ENCODE measurements around the gene SLFN11.
"Not testable (repeated sequence)": the region's sequence is repeated elsewhere in the genome, so short reads cannot be mapped to it uniquely, and the experiment has no call there.

SLFN11 gene

GRCh38 chr17:35337364-35337763, 36.1 kb downstream of the SLFN11 start:
- Histone ChIP-seq H3K4me3 (ENCODE audit: low read depth, low read length) (no peak overlapping the region), H3K4me1 (ENCODE audit: control insufficient read depth, insufficient read depth, low read length, unreplicated experiment) (no peaks in the 10 kb centered on the region), H3K27me3 (ENCODE audit: insufficient read depth, low read length) (peaks cover 52% of the 10 kb centered on the region), H2AFZ (ENCODE audit: low read length, unreplicated experiment) (no peak overlapping the region), H3K79me2 (ENCODE audit: control insufficient read depth, insufficient read depth, low read length, unreplicated experiment) (no peaks in the 10 kb centered on the region), H3K36me3 (ENCODE audit: insufficient read depth, low read length) (no peaks in the 10 kb centered on the region), H3K27ac (ENCODE audit: low read depth, low read length) (no peak overlapping the region)

GRCh38 chr17:35333578-35333977, 39.8 kb downstream of the SLFN11 start:
- H3K36me3 ChIP-seq (ENCODE audit: insufficient read depth, low read length); H3K79me2 ChIP-seq (ENCODE audit: control insufficient read depth, insufficient read depth, low read length, unreplicated experiment); H3K4me3 ChIP-seq (ENCODE audit: low read depth, low read length); H2AFZ ChIP-seq (ENCODE audit: low read length, unreplicated experiment); H3K4me1 ChIP-seq (ENCODE audit: control insufficient read depth, insufficient read depth, low read length, unreplicated experiment); H3K27ac ChIP-seq (ENCODE audit: low read depth, low read length): not testable (repeated sequence)
- peaks cover 65% of the 10 kb centered on the region for H3K27me3 ChIP-seq (ENCODE audit: insufficient read depth, low read length)

DNA sequence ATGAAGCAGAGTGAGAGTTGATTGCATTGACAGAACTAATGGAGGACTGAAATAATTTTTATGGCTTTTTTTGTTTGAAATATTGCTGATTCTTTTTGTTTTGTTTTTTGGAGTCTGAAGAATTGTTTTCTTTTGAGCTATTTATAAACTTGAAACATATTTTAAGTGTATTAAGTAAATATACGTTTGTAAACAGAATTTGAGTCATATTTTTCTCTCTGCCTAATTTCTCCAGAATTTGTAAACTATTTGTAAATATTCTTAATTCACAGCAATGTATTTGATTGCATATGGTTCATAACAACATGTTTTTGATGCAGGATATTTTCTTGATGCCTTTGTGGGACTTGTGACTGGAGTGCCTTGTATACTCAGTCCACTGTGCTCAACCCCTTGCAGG, 50.7 kb downstream of the SLFN11 start:
- Histone ChIP-seq H3K4me3 (ENCODE audit: low read depth, low read length) (no peak overlapping the region), H3K4me1 (ENCODE audit: control insufficient read depth, insufficient read depth, low read length, unreplicated experiment) (no peaks in the 10 kb centered on the region), H3K36me3 (ENCODE audit: insufficient read depth, low read length) (no peaks in the 10 kb centered on the region), H3K79me2 (ENCODE audit: control insufficient read depth, insufficient read depth, low read length, unreplicated experiment) (no peaks in the 10 kb centered on the region), H3K27me3 (ENCODE audit: insufficient read depth, low read length) (peaks cover 44% of the 10 kb centered on the region), H2AFZ (ENCODE audit: low read length, unreplicated experiment) (no peak overlapping the region), H3K27ac (ENCODE audit: low read depth, low read length) (no peak overlapping the region)

DNA sequence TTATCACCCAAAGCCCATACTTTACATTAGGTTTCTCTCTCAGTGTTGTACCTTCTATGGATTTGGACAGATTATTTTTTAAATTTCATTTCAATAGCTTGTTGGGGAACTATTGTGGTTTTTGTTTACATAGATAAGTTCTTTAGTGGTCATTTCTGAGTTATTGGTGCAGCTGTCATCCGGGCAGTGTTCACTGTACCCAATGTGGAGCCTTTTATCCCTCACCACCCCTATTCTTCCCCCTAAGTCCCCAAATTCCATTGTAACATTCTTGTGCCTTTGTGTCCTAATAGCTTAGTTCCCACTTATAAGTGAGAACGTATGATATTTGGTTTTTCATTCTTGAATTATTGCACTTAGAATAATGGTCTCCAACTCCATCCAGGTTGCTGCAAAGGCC, 57.5 kb downstream of the SLFN11 start:
- Histone ChIP-seq H2AFZ (ENCODE audit: low read length, unreplicated experiment) (no peak overlapping the region), H3K4me3 (ENCODE audit: low read depth, low read length) (no peak overlapping the region), H3K27me3 (ENCODE audit: insufficient read depth, low read length) (no peaks in the 10 kb centered on the region), H3K79me2 (ENCODE audit: control insufficient read depth, insufficient read depth, low read length, unreplicated experiment) (no peaks in the 10 kb centered on the region), H3K4me1 (ENCODE audit: control insufficient read depth, insufficient read depth, low read length, unreplicated experiment) (peaks cover 22% of the 10 kb centered on the region), H3K27ac (ENCODE audit: low read depth, low read length) (peak overlapping the region; percentile 24; the same call in 1 of the 2 replicates), H3K36me3 (ENCODE audit: insufficient read depth, low read length) (no peaks in the 10 kb centered on the region)

DNA sequence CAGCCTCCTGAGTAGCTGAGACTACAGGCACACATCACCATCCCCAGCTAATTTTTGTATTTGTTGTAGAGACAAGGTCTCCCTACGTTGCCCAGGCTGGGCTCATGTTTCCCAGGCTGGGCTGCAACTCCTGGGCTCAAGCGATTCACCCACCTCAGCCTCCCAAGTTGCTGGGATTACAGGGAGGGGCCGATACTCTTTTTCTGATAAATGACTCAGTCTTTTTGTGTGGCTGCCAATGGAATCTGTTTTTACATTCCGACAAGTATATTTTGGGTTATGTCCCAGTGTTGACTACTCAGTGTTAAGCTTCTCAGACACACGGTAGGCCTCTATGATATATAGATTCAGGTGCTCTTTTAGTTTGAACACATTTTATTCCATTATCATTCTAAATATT, 58.1 kb downstream of the SLFN11 start:
- Histone ChIP-seq H3K36me3 (ENCODE audit: insufficient read depth, low read length) (no peaks in the 10 kb centered on the region), H3K4me3 (ENCODE audit: low read depth, low read length) (no peak overlapping the region), H2AFZ (ENCODE audit: low read length, unreplicated experiment) (no peak overlapping the region), H3K27me3 (ENCODE audit: insufficient read depth, low read length) (no peaks in the 10 kb centered on the region), H3K27ac (ENCODE audit: low read depth, low read length) (peak overlapping the region; percentile 56; the same call in 1 of the 2 replicates), H3K4me1 (ENCODE audit: control insufficient read depth, insufficient read depth, low read length, unreplicated experiment) (peaks cover 22% of the 10 kb centered on the region), H3K79me2 (ENCODE audit: control insufficient read depth, insufficient read depth, low read length, unreplicated experiment) (no peaks in the 10 kb centered on the region)

- Histone ChIP-seq H3K27me3 (ENCODE audit: insufficient read depth, low read length) (no peaks in the 10 kb centered on the region), H3K4me3 (ENCODE audit: low read depth, low read length) (no peak overlapping the region), H3K4me1 (ENCODE audit: control insufficient read depth, insufficient read depth, low read length, unreplicated experiment) (peaks cover 22% of the 10 kb centered on the region), H3K79me2 (ENCODE audit: control insufficient read depth, insufficient read depth, low read length, unreplicated experiment) (no peaks in the 10 kb centered on the region), H3K27ac (ENCODE audit: low read depth, low read length) (peak overlapping the region; percentile 56; the same call in 1 of the 2 replicates), H2AFZ (ENCODE audit: low read length, unreplicated experiment) (no peak overlapping the region), H3K36me3 (ENCODE audit: insufficient read depth, low read length) (no peaks in the 10 kb centered on the region)
Observed at GRCh38 chr17:35314415-35315216, 58.8 kb downstream of the SLFN11 start.

- Histone ChIP-seq H3K4me3 (ENCODE audit: low read depth, low read length) (no peak overlapping the region), H3K4me1 (ENCODE audit: control insufficient read depth, insufficient read depth, low read length, unreplicated experiment) (peaks cover 22% of the 10 kb centered on the region), H2AFZ (ENCODE audit: low read length, unreplicated experiment) (no peak overlapping the region), H3K27ac (ENCODE audit: low read depth, low read length) (no peak overlapping the region), H3K27me3 (ENCODE audit: insufficient read depth, low read length) (no peaks in the 10 kb centered on the region), H3K36me3 (ENCODE audit: insufficient read depth, low read length) (no peaks in the 10 kb centered on the region), H3K79me2 (ENCODE audit: control insufficient read depth, insufficient read depth, low read length, unreplicated experiment) (no peaks in the 10 kb centered on the region)
Observed at GRCh38 chr17:35313875-35314409, 59.5 kb downstream of the SLFN11 start.

DNA sequence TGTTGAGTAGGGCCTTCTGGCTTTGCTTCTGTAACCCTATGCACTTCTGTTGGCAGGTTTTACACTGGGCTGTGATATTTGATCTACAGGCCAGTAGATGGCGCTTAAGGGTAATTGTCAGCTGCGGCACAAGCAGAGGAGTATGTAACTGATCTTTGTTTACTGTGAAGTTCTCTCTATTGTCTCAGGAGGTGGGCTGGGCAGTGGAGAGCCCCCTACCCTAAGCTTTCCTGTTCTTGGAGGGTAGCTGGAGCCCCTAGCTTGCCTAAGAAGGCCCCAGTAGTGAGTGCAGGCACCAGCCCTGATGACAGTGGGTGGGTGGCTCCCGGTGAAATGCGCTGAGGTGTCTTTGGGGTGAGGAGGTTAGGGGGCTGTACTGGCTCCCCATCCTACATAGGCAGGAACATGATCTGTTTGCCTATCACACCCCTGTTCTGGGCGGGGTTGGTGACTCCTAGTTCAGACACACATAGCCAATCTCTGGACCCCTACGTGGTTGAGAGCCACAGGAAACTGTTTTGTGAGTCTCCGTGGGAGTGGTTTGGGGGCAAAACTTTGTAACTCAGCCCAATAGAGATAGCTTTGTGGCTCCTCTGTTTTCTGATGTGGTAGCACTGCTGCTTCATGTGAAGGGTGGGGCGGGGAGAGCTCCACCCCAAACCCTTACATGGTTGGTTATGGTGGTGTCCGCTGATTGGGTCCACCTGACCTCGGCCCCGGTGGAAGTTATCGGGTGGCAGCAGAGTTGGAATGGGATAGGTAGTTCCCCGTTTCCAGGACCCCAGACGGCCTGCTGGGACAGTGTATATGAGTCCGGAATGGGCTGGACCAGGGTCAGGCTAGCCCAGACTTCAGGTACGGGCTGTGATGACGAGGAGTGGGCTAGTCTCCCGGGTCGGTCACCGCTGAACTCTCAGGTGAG, 60.4 kb downstream of the SLFN11 start:
- H3K4me1 ChIP-seq (ENCODE audit: control insufficient read depth, insufficient read depth, low read length, unreplicated experiment): peaks cover 22% of the 10 kb centered on the region
- no peaks in the 10 kb centered on the region for H3K27me3 ChIP-seq (ENCODE audit: insufficient read depth, low read length)
- H3K79me2 ChIP-seq (ENCODE audit: control insufficient read depth, insufficient read depth, low read length, unreplicated experiment): no peaks in the 10 kb centered on the region
- peak overlapping the region; percentile 54 for H3K4me3 ChIP-seq (ENCODE audit: low read depth, low read length)
- H2AFZ ChIP-seq (ENCODE audit: low read length, unreplicated experiment): peak overlapping the region; percentile 63
- H3K36me3 ChIP-seq (ENCODE audit: insufficient read depth, low read length): no peaks in the 10 kb centered on the region
- H3K27ac ChIP-seq (ENCODE audit: low read depth, low read length): no peak overlapping the region

DNA sequence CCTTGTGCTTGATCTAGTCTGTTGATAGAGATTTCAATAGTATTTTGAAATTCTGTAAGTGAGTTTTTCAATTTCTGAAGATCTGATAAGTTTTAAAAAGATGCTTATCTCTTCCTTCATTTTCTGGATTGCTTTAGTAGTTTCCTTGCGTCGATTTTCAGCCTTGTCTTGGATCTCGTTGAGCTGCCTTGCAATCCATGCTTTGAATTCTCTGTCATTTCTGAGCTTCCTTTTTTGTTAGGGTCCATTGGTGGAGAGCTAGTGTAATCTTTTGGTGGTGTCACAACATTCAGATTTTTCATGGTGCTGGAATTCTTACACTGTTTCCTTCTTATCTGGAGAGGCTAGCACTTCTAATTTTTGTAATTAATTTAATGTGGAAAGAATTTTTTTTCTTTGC, 61.1 kb downstream of the SLFN11 start:
- no peak overlapping the region for H3K27ac ChIP-seq (ENCODE audit: low read depth, low read length)

GRCh38 chr17:35309345-35309744, 64.1 kb downstream of the SLFN11 start:
- H3K36me3 ChIP-seq (ENCODE audit: insufficient read depth, low read length); H3K27ac ChIP-seq (ENCODE audit: low read depth, low read length); H3K79me2 ChIP-seq (ENCODE audit: control insufficient read depth, insufficient read depth, low read length, unreplicated experiment); H3K4me1 ChIP-seq (ENCODE audit: control insufficient read depth, insufficient read depth, low read length, unreplicated experiment); H2AFZ ChIP-seq (ENCODE audit: low read length, unreplicated experiment); H3K27me3 ChIP-seq (ENCODE audit: insufficient read depth, low read length); H3K4me3 ChIP-seq (ENCODE audit: low read depth, low read length): not testable (repeated sequence)

More for the DNA sequence above, 61.1 kb downstream of the SLFN11 start:
- peaks cover 22% of the 10 kb centered on the region for H3K4me1 ChIP-seq (ENCODE audit: control insufficient read depth, insufficient read depth, low read length, unreplicated experiment)
- H3K36me3 ChIP-seq (ENCODE audit: insufficient read depth, low read length): no peaks in the 10 kb centered on the region
- no peak overlapping the region for H2AFZ ChIP-seq (ENCODE audit: low read length, unreplicated experiment)
- no peaks in the 10 kb centered on the region for H3K79me2 ChIP-seq (ENCODE audit: control insufficient read depth, insufficient read depth, low read length, unreplicated experiment)
- H3K27me3 ChIP-seq (ENCODE audit: insufficient read depth, low read length): no peaks in the 10 kb centered on the region
- no peak overlapping the region for H3K4me3 ChIP-seq (ENCODE audit: low read depth, low read length)
